Smooth muscle cell (in vitro differentiated cells): Measurements from ENCODE around the gene R3HDM4. TPM values are rescaled to one million over a fixed set of nuclear protein-coding genes. Genes with fewer than 3 reads are reported as not detected.
"Not testable (repeated sequence)": the region's sequence is repeated elsewhere in the genome, so short reads cannot be mapped to it uniquely, and the experiment has no call there.

Experiments used
- DNase-seq: peaks from one replicate; lab custom pipeline; 2025; ENCODE audit not compliant: unreplicated experiment; lab: John Stamatoyannopoulos, UW
- H2AFZ ChIP-seq: fragments of 200-600 bp; sonication (generic); 2 replicates; pipeline ENCODE4 v1.6.0; 2016; ENCODE audit warnings: antibody characterized with exemption, low read depth, mild to moderate bottlenecking
- H3F3A ChIP-seq: fragments of 200-600 bp; sonication (generic); 2 replicates; pipeline ENCODE4 v1.6.0; 2017; ENCODE audit warnings: antibody characterized with exemption, low read depth
- H3K27ac ChIP-seq: fragments of 200-600 bp; sonication (generic); 2 replicates; pipeline ENCODE4 v1.5.1; 2016; ENCODE audit warnings: low read depth, mild to moderate bottlenecking
- H3K27me3 ChIP-seq: fragments of 200-600 bp; sonication (generic); 2 replicates; pipeline ENCODE4 v1.6.1; 2016; ENCODE audit warnings: low read depth, mild to moderate bottlenecking
- H3K36me3 ChIP-seq: fragments of 200-600 bp; sonication (generic); 2 replicates; pipeline ENCODE4 v1.5.1; 2016; ENCODE audit warnings: low read depth
- H3K4me1 ChIP-seq: fragments of 200-600 bp; sonication (generic); 2 replicates; pipeline ENCODE4 v1.5.1; 2016; ENCODE audit warnings: low read depth
- H3K4me2 ChIP-seq: fragments of 200-600 bp; sonication (generic); 2 replicates; pipeline ENCODE4 v1.6.0; 2016; ENCODE audit warnings: mild to moderate bottlenecking
- H3K4me3 ChIP-seq: fragments of 200-600 bp; sonication (generic); 2 replicates; pipeline ENCODE4 v1.5.1; 2016; ENCODE audit warnings: mild to moderate bottlenecking
- H3K79me2 ChIP-seq: fragments of 200-600 bp; sonication (generic); 2 replicates; pipeline ENCODE4 v1.6.0; 2016; ENCODE audit warnings: low read depth, mild to moderate bottlenecking
- H3K9ac ChIP-seq: fragments of 200-600 bp; sonication (generic); 2 replicates; pipeline ENCODE4 v1.6.0; 2016; ENCODE audit warnings: low read depth
- H3K9me3 ChIP-seq: fragments of 200-600 bp; sonication (generic); replicated peaks from 2 replicates; pipeline ENCODE4 v1.5.1; 2016; ENCODE audit warnings: low read depth
- H4K20me1 ChIP-seq: fragments of 200-600 bp; sonication (generic); 2 replicates; pipeline ENCODE4 v1.6.0; 2016; ENCODE audit warnings: low read depth
- CTCF ChIP-seq: fragments of 200-600 bp; sonication (generic); IDR thresholded peaks from 2 replicates; pipeline ENCODE4 v1.5.1; 2017; ENCODE audit warnings: borderline replicate concordance, mild to moderate bottlenecking, antibody characterized with exemption; ENCODE audit not compliant: insufficient read depth, poor library complexity, severe bottlenecking
- WGBS: methylation state at CpG from one replicate; pipeline ENCODE4 v1.1.7; 2016; ENCODE audit warnings: low lambda C conversion rate; 5-methylcytosine and 5-hydroxymethylcytosine counted together
- polyA plus RNA-seq: library from polyadenylated mRNA; unstranded; fragments of >200 nt; fragmentation: Nextera tagmentation; extraction: Ambion mirVana; gene quantifications from 2 replicates; pipeline ENCODE4 v1.2.1, GENCODE V29; 2016
- total RNA-seq: library from RNA; depleted of rRNA; stranded (reverse); fragments of >200 nt; gene quantifications from 2 replicates; pipeline ENCODE4 v1.2.3, GENCODE V29; 2014

R3HDM4 gene
- total and polyA plus RNA-seq, 2 experiments from 2014 or later: 42.3 to 69.4 TPM

GRCh38 chr19:855142-855541 is 57.9 kb downstream of the R3HDM4 start:
- no peak overlapping the region for H3K4me3 ChIP-seq
- H3K27me3 ChIP-seq: peaks cover 4% of the 10 kb centered on the region
- H3K4me2 ChIP-seq: no peak overlapping the region
- no peak overlapping the region for H3K9ac ChIP-seq
- no peak for TF ChIP-seq CTCF
- no peak for DNase-seq
- H3K79me2 ChIP-seq: no peaks in the 10 kb centered on the region
- no peak overlapping the region for H3K27ac ChIP-seq
- WGBS: 89% methylated on average over 12 of the region's 12 CpGs
- H3K36me3 ChIP-seq: no peaks in the 10 kb centered on the region
- no peaks in the 10 kb centered on the region for H3K9me3 ChIP-seq
- H3F3A ChIP-seq: peaks cover 6% of the 10 kb centered on the region
- H4K20me1 ChIP-seq: no peaks in the 10 kb centered on the region
- H2AFZ ChIP-seq: no peak overlapping the region
- no peaks in the 10 kb centered on the region for H3K4me1 ChIP-seq

GRCh38 chr19:854549-854948 is 58.5 kb downstream of the R3HDM4 start:
- H3K4me3 ChIP-seq: no peak overlapping the region
- H3K27me3 ChIP-seq: no peaks in the 10 kb centered on the region
- no peaks in the 10 kb centered on the region for H3K79me2 ChIP-seq
- H3K9ac ChIP-seq: no peak overlapping the region
- H3F3A ChIP-seq: peaks cover 8% of the 10 kb centered on the region
- H4K20me1 ChIP-seq: no peaks in the 10 kb centered on the region
- no peak for TF ChIP-seq CTCF
- no peak overlapping the region for H3K27ac ChIP-seq
- no peak overlapping the region for H2AFZ ChIP-seq
- H3K4me2 ChIP-seq: no peak overlapping the region
- no peak for DNase-seq
- no peaks in the 10 kb centered on the region for H3K9me3 ChIP-seq
- no peaks in the 10 kb centered on the region for H3K36me3 ChIP-seq
- WGBS: 86% methylated on average over 6 of the region's 6 CpGs
- no peaks in the 10 kb centered on the region for H3K4me1 ChIP-seq

- not testable (repeated sequence) for DNase-seq, H3K4me2 ChIP-seq, H3K27me3 ChIP-seq, H3K79me2 ChIP-seq, H3K4me3 ChIP-seq, H3K4me1 ChIP-seq, H3K27ac ChIP-seq, H3K9me3 ChIP-seq, H2AFZ ChIP-seq, H3K36me3 ChIP-seq, H3F3A ChIP-seq, H3K9ac ChIP-seq, H4K20me1 ChIP-seq
- WGBS: 94% methylated on average over 12 of the region's 17 CpGs
These were observed 59.3 kb downstream of the R3HDM4 start for GRCh38 chr19:853614-854220.

- Histone ChIP-seq H3K4me1 (no peaks in the 10 kb centered on the region), H2AFZ (no peak overlapping the region), H4K20me1 (no peaks in the 10 kb centered on the region), H3K9me3 (no peaks in the 10 kb centered on the region), H3K9ac (no peak overlapping the region), H3K4me3 (no peak overlapping the region), H3K27me3 (no peaks in the 10 kb centered on the region), H3K36me3 (no peaks in the 10 kb centered on the region), H3K27ac (no peak overlapping the region), H3K79me2 (no peaks in the 10 kb centered on the region), H3F3A (peaks cover 8% of the 10 kb centered on the region), H3K4me2 (no peak overlapping the region)
- no peak for DNase-seq
- 95% methylated on average over 24 of the region's 67 CpGs for WGBS
- no peak for TF ChIP-seq CTCF
These were observed 59.9 kb downstream of the R3HDM4 start for GRCh38 chr19:853014-853585.
